Measurements from ENCODE around the gene TRPM3. TPM values are rescaled to one million over a fixed set of nuclear protein-coding genes. Genes with fewer than 3 reads are reported as not detected.

The TRPM3 gene
- polyA plus RNA-seq, 2 of the 4 experiments (the other 2 are of a cell fraction): not detected

GRCh38 chr9:70935856-70936255 is 185.6 kb downstream of the TRPM3 start:
- ATAC-seq: no peak
- FAIRE-seq: no peak
- H3K4me1 ChIP-seq: no peaks in the 10 kb centered on the region
- H3K9me3 ChIP-seq: no peaks in the 10 kb centered on the region
- H3K4me2 ChIP-seq: no peak overlapping the region
- POLR2A ChIA-PET: no interaction called here
- H3K27ac ChIP-seq: no peak overlapping the region
- no peak for TF ChIP-seq RARB (CRISPR knock-in tag; IDR thresholded peaks at IDR 0.05)
- no peak for DNase-seq (ENCODE audit: low read depth in 1 of 2, low spot score in 1 of 2)
- CTCF ChIA-PET: no interaction called here
- no peak overlapping the region for H3K4me3 ChIP-seq

DNA sequence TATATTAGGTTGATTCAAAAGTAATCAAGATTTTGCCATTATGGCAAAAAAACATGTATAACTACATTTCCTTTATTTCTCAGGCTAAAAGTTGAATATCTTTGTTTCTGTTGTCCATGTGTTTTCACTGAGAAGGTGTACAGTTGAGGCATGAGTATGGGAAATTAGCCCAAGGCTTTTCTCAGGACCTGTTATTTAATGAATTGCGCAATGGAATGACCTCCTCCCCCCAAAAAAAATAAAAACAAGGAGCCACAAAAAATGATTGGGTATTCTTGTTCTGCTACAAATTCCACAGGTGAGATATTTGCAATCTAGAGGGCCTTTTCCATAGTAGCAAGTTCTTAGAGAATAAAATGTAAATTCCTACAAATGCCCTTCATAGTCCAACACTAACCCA is 186.8 kb downstream of the TRPM3 start:
- Histone ChIP-seq H3K27ac (no peak overlapping the region), H3K9me3 (no peaks in the 10 kb centered on the region), H3K4me1 (no peaks in the 10 kb centered on the region), H3K4me2 (no peak overlapping the region), H3K4me3 (no peak overlapping the region)
- ChIA-PET CTCF (no interaction called here), POLR2A (no interaction called here)
- TF ChIP-seq TP53 (CRISPR knock-in tag; IDR thresholded peaks at IDR 0.05): no peak
- TF ChIP-seq KDM1A (IDR thresholded peaks at IDR 0.05; ENCODE audit: low read depth): no peak
- TF ChIP-seq HOXB13 (CRISPR knock-in tag; IDR thresholded peaks at IDR 0.05; ENCODE audit: low read depth): no peak
- TF ChIP-seq, protein P1, sequence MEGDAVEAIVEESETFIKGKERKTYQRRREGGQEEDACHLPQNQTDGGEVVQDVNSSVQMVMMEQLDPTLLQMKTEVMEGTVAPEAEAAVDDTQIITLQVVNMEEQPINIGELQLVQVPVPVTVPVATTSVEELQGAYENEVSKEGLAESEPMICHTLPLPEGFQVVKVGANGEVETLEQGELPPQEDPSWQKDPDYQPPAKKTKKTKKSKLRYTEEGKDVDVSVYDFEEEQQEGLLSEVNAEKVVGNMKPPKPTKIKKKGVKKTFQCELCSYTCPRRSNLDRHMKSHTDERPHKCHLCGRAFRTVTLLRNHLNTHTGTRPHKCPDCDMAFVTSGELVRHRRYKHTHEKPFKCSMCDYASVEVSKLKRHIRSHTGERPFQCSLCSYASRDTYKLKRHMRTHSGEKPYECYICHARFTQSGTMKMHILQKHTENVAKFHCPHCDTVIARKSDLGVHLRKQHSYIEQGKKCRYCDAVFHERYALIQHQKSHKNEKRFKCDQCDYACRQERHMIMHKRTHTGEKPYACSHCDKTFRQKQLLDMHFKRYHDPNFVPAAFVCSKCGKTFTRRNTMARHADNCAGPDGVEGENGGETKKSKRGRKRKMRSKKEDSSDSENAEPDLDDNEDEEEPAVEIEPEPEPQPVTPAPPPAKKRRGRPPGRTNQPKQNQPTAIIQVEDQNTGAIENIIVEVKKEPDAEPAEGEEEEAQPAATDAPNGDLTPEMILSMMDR (IDR thresholded peaks at IDR 0.05): no peak
- TF ChIP-seq RFX5 (IDR thresholded peaks at IDR 0.05): no peak
- TF ChIP-seq USF2 (IDR thresholded peaks at IDR 0.05): no peak
- TF ChIP-seq KDM5A (IDR thresholded peaks at IDR 0.05): no peak
- TF ChIP-seq TFCP2L1 (CRISPR knock-in tag; IDR thresholded peaks at IDR 0.05): no peak
- no peak for TF ChIP-seq HEYL (CRISPR knock-in tag; IDR thresholded peaks at IDR 0.05)
- no peak for TF ChIP-seq ZNF302 (CRISPR knock-in tag; IDR thresholded peaks at IDR 0.05)
- TF ChIP-seq, protein P2, sequence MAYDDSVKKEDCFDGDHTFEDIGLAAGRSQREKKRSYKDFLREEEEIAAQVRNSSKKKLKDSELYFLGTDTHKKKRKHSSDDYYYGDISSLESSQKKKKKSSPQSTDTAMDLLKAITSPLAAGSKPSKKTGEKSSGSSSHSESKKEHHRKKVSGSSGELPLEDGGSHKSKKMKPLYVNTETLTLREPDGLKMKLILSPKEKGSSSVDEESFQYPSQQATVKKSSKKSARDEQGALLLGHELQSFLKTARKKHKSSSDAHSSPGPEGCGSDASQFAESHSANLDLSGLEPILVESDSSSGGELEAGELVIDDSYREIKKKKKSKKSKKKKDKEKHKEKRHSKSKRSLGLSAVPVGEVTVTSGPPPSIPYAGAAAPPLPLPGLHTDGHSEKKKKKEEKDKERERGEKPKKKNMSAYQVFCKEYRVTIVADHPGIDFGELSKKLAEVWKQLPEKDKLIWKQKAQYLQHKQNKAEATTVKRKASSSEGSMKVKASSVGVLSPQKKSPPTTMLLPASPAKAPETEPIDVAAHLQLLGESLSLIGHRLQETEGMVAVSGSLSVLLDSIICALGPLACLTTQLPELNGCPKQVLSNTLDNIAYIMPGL (CRISPR knock-in tag; IDR thresholded peaks at IDR 0.05; ENCODE audit: borderline replicate concordance): no peak
- TF ChIP-seq JUN (IDR thresholded peaks at IDR 0.05): no peak
- no peak for TF ChIP-seq HOXA7 (CRISPR knock-in tag; IDR thresholded peaks at IDR 0.05)
- FAIRE-seq: no peak
- DNase-seq (ENCODE audit: low read depth in 1 of 2, low spot score in 1 of 2): no peak
- ATAC-seq: no peak
- WGBS (ENCODE audit: missing lambda C conversion rate): 3% methylated on average over 1 of the region's 1 CpG

- 3% methylated on average over 1 of the region's 1 CpG for WGBS (ENCODE audit: missing lambda C conversion rate)
- Histone ChIP-seq H3K9me3 (no peaks in the 10 kb centered on the region), H3K4me2 (no peak overlapping the region), H3K4me3 (no peak overlapping the region), H3K27ac (no peak overlapping the region), H3K4me1 (no peaks in the 10 kb centered on the region)
- FAIRE-seq (no peak), DNase-seq (ENCODE audit: low read depth in 1 of 2, low spot score in 1 of 2) (no peak), ATAC-seq (no peak)
- CTCF ChIA-PET: interaction anchor here (1.2 kb wide), 1 partner anchor 9 kb away, joined by 3 read pairs; no protein-coding TSS in a partner anchor
- no peak for TF ChIP-seq HOXB5 (CRISPR knock-in tag; IDR thresholded peaks at IDR 0.05)
- TF ChIP-seq FOXS1 (CRISPR knock-in tag; IDR thresholded peaks at IDR 0.05): no peak
- TF ChIP-seq CBX8 (IDR thresholded peaks at IDR 0.05): no peak
- no peak for TF ChIP-seq EHMT2 (IDR thresholded peaks at IDR 0.05; ENCODE audit: low read depth)
- TF ChIP-seq JUN (IDR thresholded peaks at IDR 0.05): no peak
- no peak for TF ChIP-seq NR3C1 (IDR thresholded peaks at IDR 0.05)
- no peak for TF ChIP-seq BCL3 (IDR thresholded peaks at IDR 0.05)
- TF ChIP-seq CBX2 (IDR thresholded peaks at IDR 0.05; ENCODE audit: borderline replicate concordance, low read depth): no peak
- TF ChIP-seq FOSB (CRISPR knock-in tag; IDR thresholded peaks at IDR 0.05): no peak
- TF ChIP-seq ZSCAN20 (CRISPR knock-in tag; IDR thresholded peaks at IDR 0.05): no peak
- no peak for TF ChIP-seq BHLHE40 (IDR thresholded peaks at IDR 0.05; ENCODE audit: low read depth, low read length)
- TF ChIP-seq RARB (CRISPR knock-in tag; IDR thresholded peaks at IDR 0.05): no peak
- POLR2A ChIA-PET: no interaction called here
Measured at GRCh38 chr9:70933321-70933720, 188.1 kb downstream of the TRPM3 start.

All from A549 (cell line).